Natural killer cell (primary cell): ENCODE data around the gene USP11. TPM values are rescaled to one million over a fixed set of nuclear protein-coding genes. Genes with fewer than 3 reads are reported as not detected.

ENCODE experiments used
- ATAC-seq, 3 donors: fragments of 150-1000 bp in 2 of 3; fragments of 200-7000 bp in 1 of 3; cut with Tn5 transposase; 1 replicate in 1 of 3; 2 replicates in 2 of 3; pipeline ENCODE4 v1.10.0; 2021; ENCODE audit warnings: mild to moderate bottlenecking in 2 of 3, moderate library complexity in 2 of 3
- DNase-seq, 2 donors: peaks; one replicate each; pipeline versions ENCODE4 v3.0.0 to v3.0.0-alpha.2; 2013 to 2021; ENCODE audit warnings: mixed read lengths in 1 of 2
- H3K27ac ChIP-seq: one replicate; pipeline ENCODE4 v1.5.1; 2013; ENCODE audit warnings: mild to moderate bottlenecking, low read length
- H3K27me3 ChIP-seq: one replicate; pipeline ENCODE4 v1.6.1; 2013; ENCODE audit warnings: low read length; ENCODE audit not compliant: control insufficient read depth, insufficient read depth
- H3K36me3 ChIP-seq: one replicate; pipeline ENCODE4 v1.6.1; 2013; ENCODE audit warnings: low read length; ENCODE audit not compliant: control insufficient read depth, insufficient read depth
- H3K4me1 ChIP-seq: one replicate; pipeline ENCODE4 v1.6.1; 2013; ENCODE audit warnings: low read length; ENCODE audit not compliant: control insufficient read depth, insufficient read depth
- H3K4me3 ChIP-seq: one replicate; pipeline ENCODE4 v1.5.1; 2013; ENCODE audit warnings: low read length
- H3K9me3 ChIP-seq: one replicate; pipeline ENCODE4 v1.6.1; 2013; ENCODE audit warnings: low read length; ENCODE audit not compliant: control insufficient read depth, insufficient read depth
- H3K27ac Mint-ChIP-seq, 2 donors: one replicate each; pipeline ENCODE4 v1.8.0; 2022; ENCODE audit warnings: mild to moderate bottlenecking in 2 of 2, mixed read lengths in 2 of 2, moderate library complexity in 1 of 2
- H3K27me3 Mint-ChIP-seq, 2 donors: one replicate each; pipeline ENCODE4 v1.8.0; 2022; ENCODE audit warnings: low read depth in 2 of 2, mixed read lengths in 2 of 2
- H3K36me3 Mint-ChIP-seq: one replicate; pipeline ENCODE4 v1.8.0; 2022; ENCODE audit warnings: mixed read lengths
- H3K4me1 Mint-ChIP-seq, 2 donors: one replicate each; pipeline ENCODE4 v1.8.0; 2022; ENCODE audit warnings: mixed read lengths in 2 of 2
- H3K4me3 Mint-ChIP-seq: one replicate; pipeline ENCODE4 v1.8.0; 2022; ENCODE audit warnings: mild to moderate bottlenecking, moderate library complexity, mixed read lengths
- H3K9me3 Mint-ChIP-seq, 2 donors: one replicate each; pipeline ENCODE4 v1.8.0; 2022; ENCODE audit warnings: mixed read lengths in 2 of 2
- WGBS: methylation state at CpG from one replicate; pipeline ENCODE4 v1.1.7; 2013; ENCODE audit warnings: missing lambda C conversion rate; ENCODE audit not compliant: insufficient coverage; 5-methylcytosine and 5-hydroxymethylcytosine counted together
- intact Hi-C: fragments of 100-400 bp; cut with micrococcal nuclease; formaldehyde crosslinking; loops from one replicate; pipeline ENCODE4 v1.14.2; 2022
- total RNA-seq, 4 donors: library from RNA; stranded (reverse); fragments of 120-200 nt in 1 of 4; gene quantifications; one replicate each; pipeline versions ENCODE4 v1.2.3 to v1.2.4, GENCODE V29; 2013 to 2022
- TF ChIP-seq, protein P1 (sequence below): fragments of 200-600 bp; IDR thresholded peaks from one replicate; pipeline ENCODE4 v1.8.0; 2022; ENCODE audit warnings: antibody characterized with exemption

Gene USP11
- total RNA-seq, 3 donors from 2014 or later (not counting 1 experiment from before 2014, with no cell fraction given): 107 to 131 (median 108) TPM

DNA sequence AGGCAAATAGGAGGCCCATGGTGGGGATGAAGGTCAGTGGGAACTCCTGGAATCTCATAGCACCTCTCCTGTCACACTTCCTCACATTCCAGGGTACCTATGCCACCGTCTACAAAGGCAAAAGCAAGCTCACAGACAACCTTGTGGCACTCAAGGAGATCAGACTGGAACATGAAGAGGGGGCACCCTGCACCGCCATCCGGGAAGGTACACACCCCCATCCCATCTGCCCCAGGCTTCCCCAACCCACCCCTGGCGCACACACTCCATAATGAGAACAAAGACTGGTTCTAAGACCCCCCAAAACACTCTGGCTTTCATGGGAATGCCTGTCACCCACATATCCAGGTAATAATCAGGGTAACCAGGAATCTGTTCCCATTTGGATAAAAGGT is 7.9 kb upstream of the USP11 start:
- Mint-ChIP-seq H3K9me3 (no peaks in the 10 kb centered on the region), H3K27ac (no peak overlapping the region), H3K4me3 (no peak overlapping the region), H3K27me3 (no peaks in the 10 kb centered on the region), H3K36me3 (no peaks in the 10 kb centered on the region), H3K4me1 (peaks cover 13 to 24% of the 10 kb centered on the region in 2 donors)
- no peak for ATAC-seq
- 91% methylated on average over 4 of the region's 4 CpGs for WGBS
- Histone ChIP-seq H3K4me3 (no peak overlapping the region), H3K4me1 (peaks cover 10% of the 10 kb centered on the region), H3K36me3 (peaks cover 50% of the 10 kb centered on the region), H3K27me3 (no peaks in the 10 kb centered on the region), H3K9me3 (no peaks in the 10 kb centered on the region), H3K27ac (no peak overlapping the region)
- TF ChIP-seq, protein P1, sequence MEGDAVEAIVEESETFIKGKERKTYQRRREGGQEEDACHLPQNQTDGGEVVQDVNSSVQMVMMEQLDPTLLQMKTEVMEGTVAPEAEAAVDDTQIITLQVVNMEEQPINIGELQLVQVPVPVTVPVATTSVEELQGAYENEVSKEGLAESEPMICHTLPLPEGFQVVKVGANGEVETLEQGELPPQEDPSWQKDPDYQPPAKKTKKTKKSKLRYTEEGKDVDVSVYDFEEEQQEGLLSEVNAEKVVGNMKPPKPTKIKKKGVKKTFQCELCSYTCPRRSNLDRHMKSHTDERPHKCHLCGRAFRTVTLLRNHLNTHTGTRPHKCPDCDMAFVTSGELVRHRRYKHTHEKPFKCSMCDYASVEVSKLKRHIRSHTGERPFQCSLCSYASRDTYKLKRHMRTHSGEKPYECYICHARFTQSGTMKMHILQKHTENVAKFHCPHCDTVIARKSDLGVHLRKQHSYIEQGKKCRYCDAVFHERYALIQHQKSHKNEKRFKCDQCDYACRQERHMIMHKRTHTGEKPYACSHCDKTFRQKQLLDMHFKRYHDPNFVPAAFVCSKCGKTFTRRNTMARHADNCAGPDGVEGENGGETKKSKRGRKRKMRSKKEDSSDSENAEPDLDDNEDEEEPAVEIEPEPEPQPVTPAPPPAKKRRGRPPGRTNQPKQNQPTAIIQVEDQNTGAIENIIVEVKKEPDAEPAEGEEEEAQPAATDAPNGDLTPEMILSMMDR: no peak
- no peak for DNase-seq
- intact Hi-C loops: no loop called here

DNA sequence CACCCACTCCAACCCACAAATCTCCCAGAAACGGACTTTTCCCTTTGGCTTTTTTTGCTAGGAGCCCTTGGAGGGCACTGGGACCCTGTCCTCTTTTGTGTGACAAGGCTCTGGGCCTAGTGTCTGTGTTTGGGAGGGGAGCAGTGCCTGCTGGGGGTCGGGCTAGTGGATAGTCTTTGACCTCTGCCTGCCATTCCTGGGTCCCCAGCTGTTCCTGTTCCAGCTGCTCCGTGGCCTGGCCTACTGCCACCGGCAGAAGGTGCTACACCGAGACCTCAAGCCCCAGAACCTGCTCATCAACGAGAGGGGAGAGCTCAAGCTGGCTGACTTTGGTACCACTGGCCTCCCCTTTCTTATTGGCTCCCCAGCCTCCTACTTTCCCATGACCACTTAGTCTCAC is 6.7 kb upstream of the USP11 start:
- intact Hi-C loops: no loop called here
- peak overlapping the region in 1 of 2 donors; percentile 63 for H3K27ac Mint-ChIP-seq

DNA sequence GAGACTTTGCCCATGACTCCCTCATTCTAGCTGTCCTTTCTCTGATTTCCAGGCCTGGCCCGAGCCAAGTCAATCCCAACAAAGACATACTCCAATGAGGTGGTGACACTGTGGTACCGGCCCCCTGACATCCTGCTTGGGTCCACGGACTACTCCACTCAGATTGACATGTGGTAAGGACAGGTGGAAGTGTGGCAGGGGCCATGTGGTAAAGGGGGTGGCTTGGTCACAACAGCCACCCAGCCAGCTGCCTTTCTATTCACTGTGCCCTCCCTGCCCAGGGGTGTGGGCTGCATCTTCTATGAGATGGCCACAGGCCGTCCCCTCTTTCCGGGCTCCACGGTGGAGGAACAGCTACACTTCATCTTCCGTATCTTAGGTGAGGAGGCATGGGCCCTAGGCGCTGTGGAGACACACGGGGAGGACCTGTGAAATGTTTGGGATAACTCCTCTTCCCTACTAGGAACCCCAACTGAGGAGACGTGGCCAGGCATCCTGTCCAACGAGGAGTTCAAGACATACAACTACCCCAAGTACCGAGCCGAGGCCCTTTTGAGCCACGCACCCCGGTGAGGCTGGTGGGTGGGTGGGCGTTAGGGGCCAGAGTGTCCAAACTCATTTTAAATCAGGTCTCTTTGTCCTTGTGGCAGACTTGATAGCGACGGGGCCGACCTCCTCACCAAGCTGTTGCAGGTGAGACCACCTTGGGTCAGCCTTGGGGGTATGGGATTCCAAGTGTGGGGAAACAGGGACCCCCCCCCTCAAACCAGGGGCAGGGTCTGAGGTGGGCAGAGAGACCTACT is 6.1 kb upstream of the USP11 start:
- intact Hi-C loops: no loop called here
- Histone ChIP-seq H3K4me1 (no peaks in the 10 kb centered on the region), H3K9me3 (no peaks in the 10 kb centered on the region), H3K4me3 (no peak overlapping the region), H3K27ac (no peak overlapping the region), H3K27me3 (no peaks in the 10 kb centered on the region), H3K36me3 (peaks cover 50% of the 10 kb centered on the region)
- Mint-ChIP-seq H3K4me1 (peaks cover 6 to 13% of the 10 kb centered on the region in 2 donors), H3K4me3 (no peak overlapping the region), H3K27ac (peak overlapping the region in 1 of 2 donors; percentile 63), H3K36me3 (no peaks in the 10 kb centered on the region), H3K9me3 (no peaks in the 10 kb centered on the region), H3K27me3 (no peaks in the 10 kb centered on the region)
- DNase-seq (no peak), ATAC-seq (no peak)
- TF ChIP-seq, protein P1: no peak
- 96% methylated on average over 7 of the region's 19 CpGs for WGBS

More for the DNA sequence above, 6.7 kb upstream of the USP11 start:
- H3K27me3 Mint-ChIP-seq: no peaks in the 10 kb centered on the region
- no peaks in the 10 kb centered on the region for H3K36me3 Mint-ChIP-seq
- Histone ChIP-seq H3K36me3 (peaks cover 50% of the 10 kb centered on the region), H3K4me1 (no peaks in the 10 kb centered on the region), H3K27me3 (no peaks in the 10 kb centered on the region), H3K9me3 (no peaks in the 10 kb centered on the region), H3K4me3 (no peak overlapping the region), H3K27ac (no peak overlapping the region)
- peaks cover 5 to 15% of the 10 kb centered on the region in 2 donors for H3K4me1 Mint-ChIP-seq
- no peaks in the 10 kb centered on the region for H3K9me3 Mint-ChIP-seq
- WGBS: 90% methylated on average over 4 of the region's 6 CpGs
- H3K4me3 Mint-ChIP-seq: no peak overlapping the region
- ATAC-seq: no peak
- TF ChIP-seq, protein P1: no peak
- DNase-seq: no peak

DNA sequence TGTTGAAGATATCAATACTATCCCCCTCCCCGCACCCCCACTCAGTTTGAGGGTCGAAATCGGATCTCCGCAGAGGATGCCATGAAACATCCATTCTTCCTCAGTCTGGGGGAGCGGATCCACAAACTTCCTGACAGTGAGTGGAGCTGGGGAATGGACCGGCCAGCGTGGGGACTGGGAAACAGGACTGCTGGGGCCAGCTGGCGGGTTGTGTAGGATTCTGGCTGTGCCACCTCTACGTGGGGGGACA is 5.5 kb upstream of the USP11 start:
- H3K27ac Mint-ChIP-seq: no peak overlapping the region
- TF ChIP-seq, protein P1: no peak
- intact Hi-C loops: no loop called here

More for the DNA sequence above, 5.5 kb upstream of the USP11 start:
- Histone ChIP-seq H3K27ac (no peak overlapping the region), H3K9me3 (no peaks in the 10 kb centered on the region), H3K4me1 (peaks cover 2% of the 10 kb centered on the region), H3K4me3 (no peak overlapping the region), H3K36me3 (peaks cover 50% of the 10 kb centered on the region), H3K27me3 (no peaks in the 10 kb centered on the region)
- ATAC-seq: no peak
- Mint-ChIP-seq H3K27me3 (no peaks in the 10 kb centered on the region), H3K9me3 (no peaks in the 10 kb centered on the region), H3K4me1 (peaks cover 4 to 9% of the 10 kb centered on the region in 2 donors), H3K36me3 (no peaks in the 10 kb centered on the region), H3K4me3 (no peak overlapping the region)
- no peak for DNase-seq
- 97% methylated on average over 6 of the region's 9 CpGs for WGBS
